HL-60 (cell line): Measurements from ENCODE around the gene PLAU.

Experiments used
- DNase-seq, 2 experiments: peaks; one replicate each; pipeline ENCODE4 v3.0.0-alpha.2; 2010 to 2020; ENCODE audit warnings: low read depth in 1 of 2, low spot score in 1 of 2
- H3K27ac ChIP-seq: fragments of 250-450 bp; sonication (Bioruptor Pico); replicated peaks from 2 replicates; pipeline ENCODE4 v1.5.1; 2020; ENCODE audit warnings: mild to moderate bottlenecking, moderate library complexity
- H3K27me3 ChIP-seq: fragments of 250-450 bp; sonication (Bioruptor Pico); 2 replicates; pipeline ENCODE4 v1.5.1; 2021; ENCODE audit warnings: mild to moderate bottlenecking, moderate library complexity; ENCODE audit not compliant: insufficient read depth, poor library complexity, severe bottlenecking
- H3K4me3 ChIP-seq: replicated peaks from 2 replicates; pipeline ENCODE4 v1.5.1; 2011; ENCODE audit warnings: mild to moderate bottlenecking, control low read depth, low read length; ENCODE audit not compliant: insufficient read depth
- GABPA ChIP-seq: IDR thresholded peaks from 2 replicates; pipeline ENCODE4 v1.6.1; 2012; ENCODE audit warnings: low read depth
- POLR2AphosphoS5 ChIP-seq: IDR thresholded peaks from 2 replicates; pipeline ENCODE4 v1.6.1; 2012; ENCODE audit warnings: low read depth
- SPI1 ChIP-seq: IDR thresholded peaks from 2 replicates; pipeline ENCODE4 v1.6.1; 2012; ENCODE audit warnings: low read depth, mild to moderate bottlenecking, borderline replicate concordance
- TF ChIP-seq, protein P1 (sequence below): IDR thresholded peaks from one replicate; pipeline ENCODE4 v1.5.1; 2011; ENCODE audit warnings: low read length, control low read depth, inconsistent platforms; ENCODE audit not compliant: insufficient read depth
- TF ChIP-seq, protein P2 (sequence below): IDR thresholded peaks from 2 replicates; pipeline ENCODE4 v1.6.1; 2012; ENCODE audit warnings: low read depth; ENCODE audit not compliant: insufficient replicate concordance

Gene PLAU

DNA sequence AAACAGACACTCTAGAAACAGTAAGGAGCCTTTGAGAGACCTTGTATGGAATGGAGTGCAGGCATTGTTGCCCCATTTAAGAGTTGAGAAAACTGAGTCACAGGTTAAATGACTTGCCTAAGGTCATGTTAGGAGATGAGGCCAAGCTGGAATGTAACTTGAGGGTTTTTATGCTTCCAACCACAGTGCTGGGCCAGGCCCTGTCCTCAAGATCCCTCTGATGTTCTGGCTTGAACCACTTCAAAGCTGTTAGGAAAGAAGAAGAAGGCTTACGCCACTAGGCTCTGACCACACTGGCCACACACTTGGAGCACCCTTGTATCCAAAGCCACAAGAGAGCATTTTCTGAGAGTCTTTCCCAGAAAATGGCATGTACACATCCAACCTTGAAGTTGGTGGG, 42.7 kb downstream of the PLAU start:
- H3K4me3 ChIP-seq: no peak overlapping the region
- no peaks in the 10 kb centered on the region for H3K27me3 ChIP-seq
- DNase-seq: peak; percentile 91
- no peak overlapping the region for H3K27ac ChIP-seq
- peak; percentile 94 for TF ChIP-seq POLR2AphosphoS5
- TF ChIP-seq, protein P1, sequence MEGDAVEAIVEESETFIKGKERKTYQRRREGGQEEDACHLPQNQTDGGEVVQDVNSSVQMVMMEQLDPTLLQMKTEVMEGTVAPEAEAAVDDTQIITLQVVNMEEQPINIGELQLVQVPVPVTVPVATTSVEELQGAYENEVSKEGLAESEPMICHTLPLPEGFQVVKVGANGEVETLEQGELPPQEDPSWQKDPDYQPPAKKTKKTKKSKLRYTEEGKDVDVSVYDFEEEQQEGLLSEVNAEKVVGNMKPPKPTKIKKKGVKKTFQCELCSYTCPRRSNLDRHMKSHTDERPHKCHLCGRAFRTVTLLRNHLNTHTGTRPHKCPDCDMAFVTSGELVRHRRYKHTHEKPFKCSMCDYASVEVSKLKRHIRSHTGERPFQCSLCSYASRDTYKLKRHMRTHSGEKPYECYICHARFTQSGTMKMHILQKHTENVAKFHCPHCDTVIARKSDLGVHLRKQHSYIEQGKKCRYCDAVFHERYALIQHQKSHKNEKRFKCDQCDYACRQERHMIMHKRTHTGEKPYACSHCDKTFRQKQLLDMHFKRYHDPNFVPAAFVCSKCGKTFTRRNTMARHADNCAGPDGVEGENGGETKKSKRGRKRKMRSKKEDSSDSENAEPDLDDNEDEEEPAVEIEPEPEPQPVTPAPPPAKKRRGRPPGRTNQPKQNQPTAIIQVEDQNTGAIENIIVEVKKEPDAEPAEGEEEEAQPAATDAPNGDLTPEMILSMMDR: no peak
- TF ChIP-seq GABPA: no peak
- TF ChIP-seq, protein P2, sequence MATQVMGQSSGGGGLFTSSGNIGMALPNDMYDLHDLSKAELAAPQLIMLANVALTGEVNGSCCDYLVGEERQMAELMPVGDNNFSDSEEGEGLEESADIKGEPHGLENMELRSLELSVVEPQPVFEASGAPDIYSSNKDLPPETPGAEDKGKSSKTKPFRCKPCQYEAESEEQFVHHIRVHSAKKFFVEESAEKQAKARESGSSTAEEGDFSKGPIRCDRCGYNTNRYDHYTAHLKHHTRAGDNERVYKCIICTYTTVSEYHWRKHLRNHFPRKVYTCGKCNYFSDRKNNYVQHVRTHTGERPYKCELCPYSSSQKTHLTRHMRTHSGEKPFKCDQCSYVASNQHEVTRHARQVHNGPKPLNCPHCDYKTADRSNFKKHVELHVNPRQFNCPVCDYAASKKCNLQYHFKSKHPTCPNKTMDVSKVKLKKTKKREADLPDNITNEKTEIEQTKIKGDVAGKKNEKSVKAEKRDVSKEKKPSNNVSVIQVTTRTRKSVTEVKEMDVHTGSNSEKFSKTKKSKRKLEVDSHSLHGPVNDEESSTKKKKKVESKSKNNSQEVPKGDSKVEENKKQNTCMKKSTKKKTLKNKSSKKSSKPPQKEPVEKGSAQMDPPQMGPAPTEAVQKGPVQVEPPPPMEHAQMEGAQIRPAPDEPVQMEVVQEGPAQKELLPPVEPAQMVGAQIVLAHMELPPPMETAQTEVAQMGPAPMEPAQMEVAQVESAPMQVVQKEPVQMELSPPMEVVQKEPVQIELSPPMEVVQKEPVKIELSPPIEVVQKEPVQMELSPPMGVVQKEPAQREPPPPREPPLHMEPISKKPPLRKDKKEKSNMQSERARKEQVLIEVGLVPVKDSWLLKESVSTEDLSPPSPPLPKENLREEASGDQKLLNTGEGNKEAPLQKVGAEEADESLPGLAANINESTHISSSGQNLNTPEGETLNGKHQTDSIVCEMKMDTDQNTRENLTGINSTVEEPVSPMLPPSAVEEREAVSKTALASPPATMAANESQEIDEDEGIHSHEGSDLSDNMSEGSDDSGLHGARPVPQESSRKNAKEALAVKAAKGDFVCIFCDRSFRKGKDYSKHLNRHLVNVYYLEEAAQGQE: no peak

DNA sequence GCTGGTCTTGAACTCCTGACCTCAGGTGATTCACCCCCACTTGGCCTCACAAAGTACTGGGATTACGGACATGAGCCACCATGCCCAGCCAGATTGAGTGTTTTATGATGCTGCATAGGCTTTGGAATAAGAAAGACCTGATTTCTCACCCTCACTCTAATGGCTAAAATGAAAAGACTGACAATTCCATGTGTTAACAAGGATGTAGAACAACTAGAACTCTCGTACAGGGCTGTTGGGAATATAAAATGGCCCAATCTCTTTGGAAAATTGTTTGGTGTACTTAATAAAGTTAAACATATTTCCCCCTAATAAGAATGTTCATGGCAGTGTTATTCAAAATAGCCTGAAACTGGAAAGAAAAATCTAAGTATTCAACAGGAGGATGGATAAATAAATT, 43.8 kb downstream of the PLAU start:
- DNase-seq: no peak
- Histone ChIP-seq H3K27ac (no peak overlapping the region), H3K4me3 (no peak overlapping the region), H3K27me3 (no peaks in the 10 kb centered on the region)
- no peak for TF ChIP-seq SPI1
- no peak for TF ChIP-seq POLR2AphosphoS5
- no peak for TF ChIP-seq GABPA
- TF ChIP-seq, protein P2: no peak
- TF ChIP-seq, protein P1: no peak

DNA sequence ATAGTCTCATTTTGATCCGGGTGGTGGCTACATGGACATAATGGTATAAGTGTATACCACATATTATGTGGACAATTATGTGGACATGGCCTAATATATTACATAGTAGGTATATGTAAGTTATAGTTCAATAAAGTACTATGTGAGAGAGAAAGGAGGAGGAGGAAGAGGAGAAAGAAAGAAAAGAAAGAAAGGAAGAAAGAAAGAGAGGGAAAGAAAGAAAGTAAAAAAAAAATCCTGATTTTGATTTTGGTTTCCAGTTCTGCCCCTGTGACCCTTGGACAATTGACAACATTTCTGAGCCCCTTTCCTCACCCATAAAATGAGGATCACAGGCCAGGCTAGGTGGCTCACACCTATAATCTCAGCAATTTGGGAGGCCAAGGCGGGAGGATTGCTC, 44.8 kb downstream of the PLAU start:
- no peak overlapping the region for H3K4me3 ChIP-seq
- H3K27me3 ChIP-seq: no peaks in the 10 kb centered on the region
- H3K27ac ChIP-seq: no peak overlapping the region; the same call in 1 of the 2 replicates
- TF ChIP-seq POLR2AphosphoS5 (no peak), GABPA (no peak), SPI1 (no peak)
- TF ChIP-seq, protein P2: no peak
- TF ChIP-seq, protein P1: no peak
- no peak for DNase-seq
